ENCODE results near the gene LOXL1. TPM values are rescaled to one million over a fixed set of nuclear protein-coding genes. Genes with fewer than 3 reads are reported as not detected.

The LOXL1 gene
- total and polyA plus RNA-seq, 2 of the 13 experiments (the other 11 are each of a cell fraction or from before 2014, with no cell fraction given): 0.51 to 1.3 TPM

DNA sequence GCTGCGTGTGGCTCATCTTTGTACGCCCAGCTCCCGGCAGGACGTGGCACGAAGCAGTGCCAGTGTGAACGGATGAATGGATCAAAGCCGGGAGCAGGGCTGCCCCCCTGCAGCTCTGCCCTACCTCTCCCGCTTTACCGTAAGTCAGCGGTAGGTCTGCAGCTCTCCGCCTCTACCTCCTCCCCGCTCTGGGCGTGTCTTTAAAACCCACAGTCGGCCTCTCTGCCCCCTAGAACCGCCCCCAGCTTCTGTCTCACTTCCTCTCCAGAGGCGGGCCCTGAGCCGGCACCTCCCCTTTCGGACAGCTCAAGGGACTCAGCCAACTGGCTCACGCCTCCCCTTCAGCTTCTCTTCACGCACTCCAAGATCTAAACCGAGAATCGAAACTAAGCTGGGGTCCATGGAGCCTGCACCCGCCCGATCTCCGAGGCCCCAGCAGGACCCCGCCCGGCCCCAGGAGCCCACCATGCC lies 68.2 kb downstream of the LOXL1 start, which contains the start of gene PML (continued):
- TF ChIP-seq ZFP37 (CRISPR knock-in tag; IDR thresholded peaks at IDR 0.05; ENCODE audit: borderline replicate concordance): no peak
- peak; percentile 49; the same call in 1 of the 2 replicates for TF ChIP-seq MXD4 (CRISPR knock-in tag; IDR thresholded peaks at IDR 0.05)
- TF ChIP-seq, protein P1, sequence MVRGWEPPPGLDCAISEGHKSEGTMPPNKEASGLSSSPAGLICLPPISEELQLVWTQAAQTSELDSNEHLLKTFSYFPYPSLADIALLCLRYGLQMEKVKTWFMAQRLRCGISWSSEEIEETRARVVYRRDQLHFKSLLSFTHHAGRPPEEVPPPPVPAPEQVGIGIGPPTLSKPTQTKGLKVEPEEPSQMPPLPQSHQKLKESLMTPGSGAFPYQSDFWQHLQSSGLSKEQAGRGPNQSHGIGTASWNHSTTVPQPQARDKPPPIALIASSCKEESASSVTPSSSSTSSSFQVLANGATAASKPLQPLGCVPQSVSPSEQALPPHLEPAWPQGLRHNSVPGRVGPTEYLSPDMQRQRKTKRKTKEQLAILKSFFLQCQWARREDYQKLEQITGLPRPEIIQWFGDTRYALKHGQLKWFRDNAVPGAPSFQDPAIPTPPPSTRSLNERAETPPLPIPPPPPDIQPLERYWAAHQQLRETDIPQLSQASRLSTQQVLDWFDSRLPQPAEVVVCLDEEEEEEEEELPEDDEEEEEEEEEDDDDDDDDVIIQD (CRISPR knock-in tag; IDR thresholded peaks at IDR 0.05; ENCODE audit: low read depth): no peak
- no peak for TF ChIP-seq HES4 (CRISPR knock-in tag; IDR thresholded peaks at IDR 0.05; ENCODE audit: borderline replicate concordance)
- TF ChIP-seq HNRNPLL (IDR thresholded peaks at IDR 0.05; ENCODE audit: low read depth, low read length, poor library complexity, severe bottlenecking): peak; percentile 56
- TF ChIP-seq IRF2 (CRISPR knock-in tag; IDR thresholded peaks at IDR 0.05): peak; percentile 51; the same call in 1 of the 2 replicates
- TF ChIP-seq ZNF383 (CRISPR knock-in tag; IDR thresholded peaks at IDR 0.05; ENCODE audit: borderline replicate concordance): no peak
- TF ChIP-seq SUZ12 (IDR thresholded peaks at IDR 0.05; ENCODE audit: low read depth, low read length): no peak
- TF ChIP-seq PHB2 (IDR thresholded peaks at IDR 0.05; ENCODE audit: partially characterized antibody): no peak
- no peak for TF ChIP-seq CCDC6 (CRISPR knock-in tag; IDR thresholded peaks at IDR 0.05)
- TF ChIP-seq, protein P2, sequence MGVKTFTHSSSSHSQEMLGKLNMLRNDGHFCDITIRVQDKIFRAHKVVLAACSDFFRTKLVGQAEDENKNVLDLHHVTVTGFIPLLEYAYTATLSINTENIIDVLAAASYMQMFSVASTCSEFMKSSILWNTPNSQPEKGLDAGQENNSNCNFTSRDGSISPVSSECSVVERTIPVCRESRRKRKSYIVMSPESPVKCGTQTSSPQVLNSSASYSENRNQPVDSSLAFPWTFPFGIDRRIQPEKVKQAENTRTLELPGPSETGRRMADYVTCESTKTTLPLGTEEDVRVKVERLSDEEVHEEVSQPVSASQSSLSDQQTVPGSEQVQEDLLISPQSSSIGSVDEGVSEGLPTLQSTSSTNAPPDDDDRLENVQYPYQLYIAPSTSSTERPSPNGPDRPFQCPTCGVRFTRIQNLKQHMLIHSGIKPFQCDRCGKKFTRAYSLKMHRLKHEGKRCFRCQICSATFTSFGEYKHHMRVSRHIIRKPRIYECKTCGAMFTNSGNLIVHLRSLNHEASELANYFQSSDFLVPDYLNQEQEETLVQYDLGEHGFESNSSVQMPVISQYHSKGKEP (CRISPR knock-in tag; IDR thresholded peaks at IDR 0.05): peak; percentile 63; the same call in 1 of the 2 replicates
- TF ChIP-seq CREB1 (IDR thresholded peaks at IDR 0.05): no peak
- TF ChIP-seq CREB1 (CRISPR knock-in tag; IDR thresholded peaks at IDR 0.05): peak; percentile 58; the same call in 1 of the 2 replicates
- TF ChIP-seq FOSL2 (CRISPR knock-in tag; IDR thresholded peaks at IDR 0.05): 0 out of 2 replicates have a peak, but pooled peaks have one; percentile 15
- no peak for TF ChIP-seq HMG20B (CRISPR knock-in tag; conservative IDR thresholded peaks at IDR 0.05)
- no peak for TF ChIP-seq ZNF136 (CRISPR knock-in tag; IDR thresholded peaks at IDR 0.05; ENCODE audit: low read depth)
- TF ChIP-seq MEF2D (CRISPR knock-in tag; IDR thresholded peaks at IDR 0.05): no peak; the same call in 1 of the 2 replicates
- peak; percentile 41 for TF ChIP-seq GATAD2A (CRISPR knock-in tag; IDR thresholded peaks at IDR 0.05)
- peak; percentile 25; the same call in 1 of the 2 replicates for TF ChIP-seq HOXA3 (CRISPR knock-in tag; IDR thresholded peaks at IDR 0.05)
- no peak for TF ChIP-seq ZNF44 (CRISPR knock-in tag; IDR thresholded peaks at IDR 0.05)
- no peak for TF ChIP-seq ZNF598 (CRISPR knock-in tag; IDR thresholded peaks at IDR 0.05; ENCODE audit: borderline replicate concordance)
- no peak for TF ChIP-seq CHD2 (IDR thresholded peaks at IDR 0.05; ENCODE audit: low read depth, low read length)
- no peak for TF ChIP-seq ZNF83 (CRISPR knock-in tag; IDR thresholded peaks at IDR 0.05; ENCODE audit: borderline replicate concordance)
- peak; percentile 10 for TF ChIP-seq YY1 (IDR thresholded peaks at IDR 0.05; ENCODE audit: insufficient read depth, insufficient replicate concordance, low read depth, low read length)
- TF ChIP-seq TBL1XR1 (IDR thresholded peaks at IDR 0.05; ENCODE audit: borderline replicate concordance, low read length, partially characterized antibody): no peak
- 0 out of 2 replicates have a peak, but pooled peaks have one; percentile 20 for TF ChIP-seq ELF3 (CRISPR knock-in tag; IDR thresholded peaks at IDR 0.05)
- TF ChIP-seq, protein P3, sequence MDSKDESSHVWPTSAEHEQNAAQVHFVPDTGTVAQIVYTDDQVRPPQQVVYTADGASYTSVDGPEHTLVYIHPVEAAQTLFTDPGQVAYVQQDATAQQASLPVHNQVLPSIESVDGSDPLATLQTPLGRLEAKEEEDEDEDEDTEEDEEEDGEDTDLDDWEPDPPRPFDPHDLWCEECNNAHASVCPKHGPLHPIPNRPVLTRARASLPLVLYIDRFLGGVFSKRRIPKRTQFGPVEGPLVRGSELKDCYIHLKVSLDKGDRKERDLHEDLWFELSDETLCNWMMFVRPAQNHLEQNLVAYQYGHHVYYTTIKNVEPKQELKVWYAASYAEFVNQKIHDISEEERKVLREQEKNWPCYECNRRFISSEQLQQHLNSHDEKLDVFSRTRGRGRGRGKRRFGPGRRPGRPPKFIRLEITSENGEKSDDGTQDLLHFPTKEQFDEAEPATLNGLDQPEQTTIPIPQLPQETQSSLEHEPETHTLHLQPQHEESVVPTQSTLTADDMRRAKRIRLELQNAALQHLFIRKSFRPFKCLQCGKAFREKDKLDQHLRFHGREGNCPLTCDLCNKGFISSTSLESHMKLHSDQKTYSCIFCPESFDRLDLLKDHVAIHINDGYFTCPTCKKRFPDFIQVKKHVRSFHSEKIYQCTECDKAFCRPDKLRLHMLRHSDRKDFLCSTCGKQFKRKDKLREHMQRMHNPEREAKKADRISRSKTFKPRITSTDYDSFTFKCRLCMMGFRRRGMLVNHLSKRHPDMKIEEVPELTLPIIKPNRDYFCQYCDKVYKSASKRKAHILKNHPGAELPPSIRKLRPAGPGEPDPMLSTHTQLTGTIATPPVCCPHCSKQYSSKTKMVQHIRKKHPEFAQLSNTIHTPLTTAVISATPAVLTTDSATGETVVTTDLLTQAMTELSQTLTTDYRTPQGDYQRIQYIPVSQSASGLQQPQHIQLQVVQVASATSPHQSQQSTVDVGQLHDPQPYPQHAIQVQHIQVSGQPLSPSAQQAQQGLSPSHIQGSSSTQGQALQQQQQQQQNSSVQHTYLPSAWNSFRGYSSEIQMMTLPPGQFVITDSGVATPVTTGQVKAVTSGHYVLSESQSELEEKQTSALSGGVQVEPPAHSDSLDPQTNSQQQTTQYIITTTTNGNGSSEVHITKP (CRISPR knock-in tag; IDR thresholded peaks at IDR 0.05; ENCODE audit: low read depth): no peak
